HCT116 (cell line): ENCODE data around the gene HLA-B. TPM values are rescaled to one million over a fixed set of nuclear protein-coding genes. Genes with fewer than 3 reads are reported as not detected.

ENCODE experiments used
- ATAC-seq: fragments of 200-7000 bp; cut with Tn5 transposase; 2 replicates; pipeline ENCODE4 v1.9.1; 2020; ENCODE audit warnings: mild to moderate bottlenecking, moderate library complexity
- BruUV-seq: library from RNA; stranded (reverse); fragments of 400-500 nt; replicated peaks from 2 replicates; lab custom pipeline; 2021; lab: Mats Ljungman, UMichigan
- CTCF ChIA-PET: fragments of 300-600 bp; sonication (Branson Sonifier 250); formaldehyde crosslinking; loops from one replicate; lab custom pipeline; 2021; ENCODE audit warnings: antibody characterized with exemption; lab: Charles Lee
- POLR2A ChIA-PET: fragments of 300-600, 350-600 bp; sonication (Branson Sonifier 250); formaldehyde crosslinking; loops from one replicate; lab custom pipeline; 2021; ENCODE audit warnings: antibody characterized with exemption; lab: Charles Lee
- RAD21 ChIA-PET, 2 experiments: fragments of 300-600 bp; sonication (Branson Sonifier 250); formaldehyde crosslinking; loops; one replicate each; lab custom pipeline; 2023; ENCODE audit warnings: low total read pairs in 2 of 2; ENCODE audit not compliant: uncharacterized antibody in 2 of 2, unreplicated experiment in 2 of 2, low non-redundant PET in 1 of 2; lab: Charles Lee
- DNase-seq: peaks from one replicate; pipeline ENCODE4 v3.0.0-alpha.2; 2010; ENCODE audit warnings: low read depth, low spot score
- H2AFZ ChIP-seq: fragments of 200-600 bp; shearing (Covaris generic), sonication (generic); 2 replicates; pipeline ENCODE4 v1.6.1; 2017; ENCODE audit warnings: low read depth, mixed run types, mixed read lengths, antibody characterized with exemption, low read length; ENCODE audit not compliant: poor library complexity, severe bottlenecking
- H3K27ac ChIP-seq: 2 replicates; pipeline ENCODE4 v1.5.1; 2012; ENCODE audit warnings: low read depth, low read length
- H3K27me3 ChIP-seq: fragments of 200-600 bp; sonication (generic); 2 replicates; pipeline ENCODE4 v1.6.1; 2016; ENCODE audit warnings: mixed run types, low read length, mixed read lengths; ENCODE audit not compliant: insufficient read depth
- H3K36me3 ChIP-seq, 2 experiments: fragments of 200-500 bp in 1 of 2; fragments of 200-600 bp in 1 of 2; sonication (Bioruptor generic) in 1 of 2; sonication (generic) in 1 of 2; 2 replicates each; pipeline versions ENCODE4 v1.5.1 to v1.6.1; 2014 to 2016; ENCODE audit warnings: low read length in 2 of 2, inconsistent platforms in 1 of 2, mixed read lengths in 1 of 2, mixed run types in 1 of 2; ENCODE audit not compliant: insufficient read depth in 2 of 2, control insufficient read depth in 1 of 2
- H3K4me1 ChIP-seq, 2 experiments: fragments of 200-600 bp in 1 of 2; sonication (generic) in 1 of 2; 2 replicates each; pipeline versions ENCODE4 v1.5.1 to v1.6.1; 2012 to 2017; ENCODE audit warnings: low read length in 2 of 2, inconsistent platforms in 1 of 2, mild to moderate bottlenecking in 1 of 2, mixed read lengths in 1 of 2, mixed run types in 1 of 2, moderate library complexity in 1 of 2; ENCODE audit not compliant: insufficient read depth in 2 of 2, control insufficient read depth in 1 of 2
- H3K4me2 ChIP-seq: fragments of 200-600 bp; sonication (generic); 2 replicates; pipeline ENCODE4 v1.6.1; 2017; ENCODE audit warnings: mixed run types, low read length, mixed read lengths
- H3K4me3 ChIP-seq, 2 experiments: fragments of 200-600 bp in 1 of 2; sonication (generic) in 1 of 2; replicated peaks in 1 of 2; 2 replicates each; pipeline ENCODE4 v1.5.1; 2011 to 2016; ENCODE audit warnings: low read length in 2 of 2, control low read depth in 1 of 2, low read depth in 1 of 2, mild to moderate bottlenecking in 1 of 2, mixed read lengths in 1 of 2, mixed run types in 1 of 2
- H3K79me2 ChIP-seq: fragments of 200-600 bp; sonication (generic); 2 replicates; pipeline ENCODE4 v1.6.1; 2017; ENCODE audit warnings: mild to moderate bottlenecking, mixed run types, low read length, moderate library complexity, mixed read lengths; ENCODE audit not compliant: insufficient read depth
- H3K9ac ChIP-seq: fragments of 200-600 bp; sonication (generic); 2 replicates; pipeline ENCODE4 v1.6.1; 2016; ENCODE audit warnings: low read length, mixed read lengths
- H3K9me2 ChIP-seq: fragments of 200-600 bp; sonication (generic), shearing (Covaris generic); 2 replicates; pipeline ENCODE4 v1.6.1; 2017; ENCODE audit warnings: mixed run types, mild to moderate bottlenecking, moderate library complexity; ENCODE audit not compliant: insufficient read depth
- H3K9me3 ChIP-seq, 2 experiments: fragments of 200-500 bp in 1 of 2; fragments of 200-600 bp in 1 of 2; sonication (Bioruptor generic) in 1 of 2; sonication (generic) in 1 of 2; 2 replicates each; pipeline ENCODE4 v1.6.1; 2014 to 2017; ENCODE audit warnings: low read length in 2 of 2, mixed read lengths in 2 of 2, inconsistent platforms in 1 of 2, low read depth in 1 of 2, mild to moderate bottlenecking in 1 of 2, mixed run types in 1 of 2, moderate library complexity in 1 of 2; ENCODE audit not compliant: control insufficient read depth in 1 of 2, insufficient read depth in 1 of 2
- H4K20me1 ChIP-seq: fragments of 200-600 bp; sonication (generic), shearing (Covaris generic); 2 replicates; pipeline ENCODE4 v1.6.1; 2017; ENCODE audit warnings: mixed run types, mild to moderate bottlenecking, moderate library complexity; ENCODE audit not compliant: insufficient read depth
- CEBPB ChIP-seq: IDR thresholded peaks from 2 replicates; pipeline ENCODE4 v1.6.1; 2012; ENCODE audit warnings: low read depth
- EGR1 ChIP-seq: IDR thresholded peaks from 2 replicates; pipeline ENCODE4 v1.6.1; 2012; ENCODE audit warnings: low read depth
- EZH2phosphoT487 ChIP-seq: fragments of 200-600 bp; IDR thresholded peaks from 2 replicates; pipeline ENCODE4 v1.6.1; 2018; ENCODE audit warnings: antibody characterized with exemption, borderline replicate concordance
- JUND ChIP-seq: IDR thresholded peaks from 2 replicates; pipeline ENCODE4 v1.6.1; 2012
- POLR2AphosphoS5 ChIP-seq: IDR thresholded peaks from 2 replicates; pipeline ENCODE4 v1.6.1; 2011; ENCODE audit warnings: mild to moderate bottlenecking, low read depth, low read length, moderate library complexity
- RAD21 ChIP-seq: IDR thresholded peaks from 2 replicates; pipeline ENCODE4 v1.6.1; 2012; ENCODE audit warnings: low read depth, mild to moderate bottlenecking
- SIN3A ChIP-seq: IDR thresholded peaks from 2 replicates; pipeline ENCODE4 v1.6.1; 2012; ENCODE audit warnings: low read depth
- SP1 ChIP-seq: IDR thresholded peaks from 2 replicates; pipeline ENCODE4 v1.6.1; 2012; ENCODE audit warnings: low read depth
- SRF ChIP-seq: IDR thresholded peaks from 2 replicates; pipeline ENCODE4 v1.6.1; 2012; ENCODE audit warnings: low read depth
- TCF7L2 ChIP-seq: IDR thresholded peaks from 2 replicates; pipeline ENCODE4 v1.7.0; 2011; ENCODE audit warnings: borderline replicate concordance, inconsistent platforms; ENCODE audit not compliant: insufficient read depth, insufficient read length; ENCODE audit errors: extremely low read depth
- ZFX ChIP-seq: fragments of 450-650 bp; IDR thresholded peaks from 2 replicates; pipeline ENCODE4 v1.6.1; 2017
- intact Hi-C: fragments of 100-400 bp; cut with micrococcal nuclease; formaldehyde crosslinking; loops from 2 replicates; pipeline ENCODE4 v1.10.0; 2022
- total RNA-seq: library from RNA; stranded (reverse); gene quantifications from one replicate; pipeline ENCODE4 v1.2.1, GENCODE V29; 2021; ENCODE audit not compliant: unreplicated experiment
- TF ChIP-seq, protein P1 (sequence below): IDR thresholded peaks from 2 replicates; pipeline ENCODE4 v1.6.1; 2011; ENCODE audit warnings: mild to moderate bottlenecking, low read length, moderate library complexity; ENCODE audit not compliant: insufficient replicate concordance; ENCODE audit errors: extremely low read depth
- TF ChIP-seq, protein P2 (sequence below): IDR thresholded peaks from 2 replicates; pipeline ENCODE4 v1.6.1; 2012
- TF ChIP-seq, protein P3 (sequence below), 3 experiments: fragments of 200-600 bp in 1 of 3; sonication (generic) in 1 of 3; IDR thresholded peaks in 2 of 3; conservative IDR thresholded peaks in 1 of 3; 2 replicates each; pipeline ENCODE4 v1.5.1; 2012 to 2017; ENCODE audit warnings: low read depth in 2 of 3, low read length in 2 of 3, antibody characterized with exemption in 1 of 3, borderline replicate concordance in 1 of 3, control low read depth in 1 of 3, mild to moderate bottlenecking in 1 of 3, mixed read lengths in 1 of 3, mixed run types in 1 of 3, moderate library complexity in 1 of 3; ENCODE audit not compliant: insufficient read depth in 1 of 3

HLA-B gene
- total RNA-seq, 1 experiment from 2014 or later, result 381 TPM

DNA sequence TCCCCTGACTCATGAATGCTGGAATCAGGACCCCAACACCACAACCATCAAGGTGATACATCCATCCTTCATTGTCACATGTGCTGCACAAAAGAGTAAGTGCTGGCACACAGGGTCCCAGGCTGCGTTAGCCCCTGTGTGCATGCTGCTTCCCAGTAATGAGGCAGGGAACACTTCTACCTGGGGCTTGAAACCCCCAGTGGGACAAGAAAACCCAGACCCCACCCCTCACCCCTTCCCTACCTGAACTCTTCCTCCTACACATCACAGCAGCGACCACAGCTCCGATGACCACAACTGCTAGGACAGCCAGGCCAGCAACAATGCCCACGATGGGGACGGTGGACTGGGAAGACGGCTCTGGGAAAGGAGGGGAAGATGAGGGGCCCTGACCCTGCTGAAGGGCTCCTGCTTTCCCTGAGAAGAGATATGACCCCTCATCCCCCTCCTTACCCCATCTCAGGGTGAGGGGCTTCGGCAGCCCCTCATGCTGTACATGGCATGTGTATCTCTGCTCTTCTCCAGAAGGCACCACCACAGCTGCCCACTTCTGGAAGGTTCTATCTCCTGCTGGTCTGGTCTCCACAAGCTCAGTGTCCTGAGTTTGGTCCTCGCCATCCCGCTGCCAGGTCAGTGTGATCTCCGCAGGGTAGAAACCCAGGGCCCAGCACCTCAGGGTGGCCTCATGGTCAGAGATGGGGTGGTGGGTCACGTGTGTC is 2.0 kb downstream of the HLA-B start:
- H3K4me2 ChIP-seq, result no peak overlapping the region
- no peak overlapping the region for H3K9ac ChIP-seq
- POLR2A ChIA-PET, result interaction anchor here (1.1 kb wide), 1 partner anchor 12 kb away, joined by 3 read pairs; no protein-coding TSS in a partner anchor
- DNase-seq (no peak), ATAC-seq (no peak)
- CTCF ChIA-PET, result no interaction called here
- H3K4me3 ChIP-seq, result no peak overlapping the region
- no peaks in the 10 kb centered on the region for H3K79me2 ChIP-seq
- H2AFZ ChIP-seq, result no peak overlapping the region
- TF ChIP-seq, protein P1, sequence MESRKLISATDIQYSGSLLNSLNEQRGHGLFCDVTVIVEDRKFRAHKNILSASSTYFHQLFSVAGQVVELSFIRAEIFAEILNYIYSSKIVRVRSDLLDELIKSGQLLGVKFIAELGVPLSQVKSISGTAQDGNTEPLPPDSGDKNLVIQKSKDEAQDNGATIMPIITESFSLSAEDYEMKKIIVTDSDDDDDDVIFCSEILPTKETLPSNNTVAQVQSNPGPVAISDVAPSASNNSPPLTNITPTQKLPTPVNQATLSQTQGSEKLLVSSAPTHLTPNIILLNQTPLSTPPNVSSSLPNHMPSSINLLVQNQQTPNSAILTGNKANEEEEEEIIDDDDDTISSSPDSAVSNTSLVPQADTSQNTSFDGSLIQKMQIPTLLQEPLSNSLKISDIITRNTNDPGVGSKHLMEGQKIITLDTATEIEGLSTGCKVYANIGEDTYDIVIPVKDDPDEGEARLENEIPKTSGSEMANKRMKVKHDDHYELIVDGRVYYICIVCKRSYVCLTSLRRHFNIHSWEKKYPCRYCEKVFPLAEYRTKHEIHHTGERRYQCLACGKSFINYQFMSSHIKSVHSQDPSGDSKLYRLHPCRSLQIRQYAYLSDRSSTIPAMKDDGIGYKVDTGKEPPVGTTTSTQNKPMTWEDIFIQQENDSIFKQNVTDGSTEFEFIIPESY, result no peak
- TF ChIP-seq JUND, result no peak
- no peak for TF ChIP-seq EZH2phosphoT487
- TF ChIP-seq RAD21, result no peak
- TF ChIP-seq TCF7L2, result no peak
- no peak for TF ChIP-seq SIN3A
- no peak for TF ChIP-seq POLR2AphosphoS5
- no peak for TF ChIP-seq EGR1
- no peak for TF ChIP-seq SRF
- TF ChIP-seq CEBPB, result no peak
- TF ChIP-seq SP1, result no peak
- TF ChIP-seq, protein P2, sequence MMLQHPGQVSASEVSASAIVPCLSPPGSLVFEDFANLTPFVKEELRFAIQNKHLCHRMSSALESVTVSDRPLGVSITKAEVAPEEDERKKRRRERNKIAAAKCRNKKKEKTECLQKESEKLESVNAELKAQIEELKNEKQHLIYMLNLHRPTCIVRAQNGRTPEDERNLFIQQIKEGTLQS, result no peak
- TF ChIP-seq, protein P3, sequence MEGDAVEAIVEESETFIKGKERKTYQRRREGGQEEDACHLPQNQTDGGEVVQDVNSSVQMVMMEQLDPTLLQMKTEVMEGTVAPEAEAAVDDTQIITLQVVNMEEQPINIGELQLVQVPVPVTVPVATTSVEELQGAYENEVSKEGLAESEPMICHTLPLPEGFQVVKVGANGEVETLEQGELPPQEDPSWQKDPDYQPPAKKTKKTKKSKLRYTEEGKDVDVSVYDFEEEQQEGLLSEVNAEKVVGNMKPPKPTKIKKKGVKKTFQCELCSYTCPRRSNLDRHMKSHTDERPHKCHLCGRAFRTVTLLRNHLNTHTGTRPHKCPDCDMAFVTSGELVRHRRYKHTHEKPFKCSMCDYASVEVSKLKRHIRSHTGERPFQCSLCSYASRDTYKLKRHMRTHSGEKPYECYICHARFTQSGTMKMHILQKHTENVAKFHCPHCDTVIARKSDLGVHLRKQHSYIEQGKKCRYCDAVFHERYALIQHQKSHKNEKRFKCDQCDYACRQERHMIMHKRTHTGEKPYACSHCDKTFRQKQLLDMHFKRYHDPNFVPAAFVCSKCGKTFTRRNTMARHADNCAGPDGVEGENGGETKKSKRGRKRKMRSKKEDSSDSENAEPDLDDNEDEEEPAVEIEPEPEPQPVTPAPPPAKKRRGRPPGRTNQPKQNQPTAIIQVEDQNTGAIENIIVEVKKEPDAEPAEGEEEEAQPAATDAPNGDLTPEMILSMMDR (IDR thresholded peaks at IDR 0.05 in 2 of 3, conservative IDR thresholded peaks at IDR 0.05 in 1 of 3; ENCODE audit: borderline replicate concordance in 1 of 3, insufficient read depth in 1 of 3, low read depth in 2 of 3, low read length in 2 of 3), result no peak
- TF ChIP-seq ZFX, result no peak
- H3K27ac ChIP-seq, result no peak overlapping the region
- RAD21 ChIA-PET, result no interaction called here
- BruUV-seq, result no TSS peak
- H3K36me3 ChIP-seq, result no peaks in the 10 kb centered on the region; a peak in 2 of 4 replicates
- intact Hi-C loops, result loop anchor here (5.0 kb wide), 1 partner anchor 88 kb away; no protein-coding TSS in a partner anchor
- H3K4me1 ChIP-seq, result no peaks in the 10 kb centered on the region
- H3K9me2 ChIP-seq, result no peaks in the 10 kb centered on the region
- no peaks in the 10 kb centered on the region for H4K20me1 ChIP-seq
- H3K9me3 ChIP-seq, result no peaks in the 10 kb centered on the region
- H3K27me3 ChIP-seq, result no peaks in the 10 kb centered on the region
